ENCODE data around the gene TLE5.

Gene TLE5

DNA sequence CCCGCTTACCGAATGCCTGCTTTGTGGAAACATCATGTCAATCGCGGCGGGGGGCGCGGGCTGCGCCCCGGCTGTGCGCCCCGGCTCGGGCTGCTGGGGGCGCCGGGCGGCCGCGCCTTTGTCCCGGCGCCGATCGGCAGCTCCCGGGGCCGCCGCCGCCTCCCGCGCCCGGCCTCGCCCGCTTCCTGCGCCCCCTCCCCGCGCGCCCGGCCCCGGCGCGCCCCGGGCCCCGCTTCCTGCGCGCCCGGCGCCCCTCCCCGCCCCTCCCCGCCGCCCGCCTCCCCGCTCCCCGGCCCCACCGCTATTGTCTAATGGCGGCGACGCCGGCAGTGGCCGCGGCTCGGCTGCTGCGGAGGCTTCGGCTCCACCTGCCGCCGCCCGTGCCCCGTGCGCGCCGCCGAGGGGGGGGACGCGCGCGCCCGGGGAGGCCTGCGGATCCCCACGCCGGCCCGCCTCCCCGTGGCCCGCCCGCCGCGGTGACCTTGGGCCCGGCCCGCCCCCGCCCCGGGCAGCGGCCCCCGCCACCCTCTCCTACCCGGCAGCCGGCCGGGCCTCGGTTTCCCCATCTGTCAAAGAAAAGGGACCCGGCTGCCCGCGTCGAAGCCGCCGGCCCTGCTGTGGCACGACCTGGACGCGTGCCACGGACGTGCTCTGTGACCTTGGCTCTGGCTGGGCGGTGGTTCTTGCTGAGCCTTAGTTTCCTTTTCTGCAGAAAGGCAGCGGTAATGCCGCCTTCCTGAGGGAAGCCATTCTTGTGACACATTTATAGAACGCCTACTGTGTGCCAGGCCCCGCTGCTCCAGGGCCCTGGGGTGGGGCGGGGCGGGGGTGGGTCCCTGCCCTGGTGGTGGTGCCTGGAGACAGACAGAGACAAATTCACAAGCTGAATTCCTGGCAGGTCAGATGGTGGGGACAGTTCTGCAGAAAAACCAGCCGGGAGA, at the start of gene TLE5:
TLE5 (minus strand) TSS at position 331 of the 941 bp plus-strand sequence; CDS start at position 36, 295 bp downstream.
- DNase-seq, result peak; percentile 38

GRCh38 chr19:3111586-3112247, 49.4 kb upstream of the TLE5 start:
- DNase-seq, result no peak

DNA sequence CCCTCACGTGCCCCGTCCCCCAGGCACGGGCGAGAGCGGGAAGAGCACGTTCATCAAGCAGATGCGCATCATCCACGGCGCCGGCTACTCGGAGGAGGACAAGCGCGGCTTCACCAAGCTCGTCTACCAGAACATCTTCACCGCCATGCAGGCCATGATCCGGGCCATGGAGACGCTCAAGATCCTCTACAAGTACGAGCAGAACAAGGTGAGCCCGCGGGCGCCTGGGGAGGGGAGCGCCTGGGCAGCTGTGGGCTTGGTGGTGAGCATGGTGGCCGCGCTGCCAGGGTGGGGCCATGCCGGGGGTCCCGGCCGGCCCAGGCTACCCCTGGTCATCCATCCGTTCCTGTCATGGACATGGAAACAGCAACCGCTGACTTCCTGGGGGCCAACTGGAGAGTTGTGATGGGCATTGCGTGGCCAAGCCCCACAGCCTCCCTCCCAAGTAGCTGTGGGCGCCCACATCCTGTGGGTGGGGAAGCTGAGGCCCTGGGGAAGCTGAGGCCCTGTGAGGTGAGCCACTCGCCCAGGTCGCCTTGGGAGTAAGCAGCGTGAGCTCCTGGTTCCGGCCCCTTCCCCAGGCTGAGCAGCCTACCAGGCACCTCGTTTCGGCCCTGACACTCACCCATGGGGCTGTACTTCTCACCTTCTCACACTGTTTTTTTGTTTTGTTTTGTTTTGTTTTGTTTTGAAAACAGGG, 48.0 kb upstream of the TLE5 start:
- DNase-seq, result no peak

GRCh38 chr19:3109491-3109890, 47.2 kb upstream of the TLE5 start:
- DNase-seq, result no peak

DNA sequence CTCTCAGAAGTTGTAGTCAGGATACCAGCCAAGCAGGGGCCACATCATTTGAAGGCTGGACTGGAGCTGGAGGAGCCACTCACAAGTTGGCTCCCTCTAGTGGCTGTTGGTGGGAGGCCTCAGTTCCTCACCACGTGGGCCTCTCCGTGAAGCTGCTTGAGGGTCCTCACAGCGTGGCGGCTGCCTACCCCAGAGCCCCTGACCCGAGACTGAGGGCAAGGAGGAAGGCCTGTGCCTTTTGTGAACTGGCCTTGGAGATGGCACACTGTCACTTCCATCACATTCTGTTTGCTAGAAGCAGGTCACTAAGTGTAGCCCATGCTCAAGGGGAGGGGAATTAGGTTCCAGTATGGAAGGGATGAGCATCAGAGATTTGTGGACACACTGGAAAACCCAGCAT, 46.5 kb upstream of the TLE5 start:
- peak; percentile 83 for DNase-seq

DNA sequence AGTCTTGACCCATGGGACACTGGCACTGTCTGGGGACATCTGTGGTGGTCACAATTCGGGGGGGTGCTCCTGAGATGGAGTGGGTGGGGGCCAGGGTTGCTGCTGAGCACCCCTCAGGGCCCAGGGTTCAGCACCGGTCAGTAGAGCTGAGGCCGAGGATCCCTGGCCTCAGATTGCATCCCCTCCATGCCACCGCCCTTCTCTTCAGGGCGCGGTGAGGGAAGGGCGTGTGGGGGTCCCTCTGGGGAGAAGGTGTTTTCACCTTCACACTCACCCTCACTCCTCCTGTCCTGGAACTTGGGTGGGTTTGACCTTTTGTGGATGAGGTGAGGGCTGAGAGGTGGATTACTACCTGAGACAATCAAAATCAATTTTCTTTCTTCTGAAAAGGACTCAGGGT, 45.4 kb upstream of the TLE5 start:
- DNase-seq, result no peak

DNA sequence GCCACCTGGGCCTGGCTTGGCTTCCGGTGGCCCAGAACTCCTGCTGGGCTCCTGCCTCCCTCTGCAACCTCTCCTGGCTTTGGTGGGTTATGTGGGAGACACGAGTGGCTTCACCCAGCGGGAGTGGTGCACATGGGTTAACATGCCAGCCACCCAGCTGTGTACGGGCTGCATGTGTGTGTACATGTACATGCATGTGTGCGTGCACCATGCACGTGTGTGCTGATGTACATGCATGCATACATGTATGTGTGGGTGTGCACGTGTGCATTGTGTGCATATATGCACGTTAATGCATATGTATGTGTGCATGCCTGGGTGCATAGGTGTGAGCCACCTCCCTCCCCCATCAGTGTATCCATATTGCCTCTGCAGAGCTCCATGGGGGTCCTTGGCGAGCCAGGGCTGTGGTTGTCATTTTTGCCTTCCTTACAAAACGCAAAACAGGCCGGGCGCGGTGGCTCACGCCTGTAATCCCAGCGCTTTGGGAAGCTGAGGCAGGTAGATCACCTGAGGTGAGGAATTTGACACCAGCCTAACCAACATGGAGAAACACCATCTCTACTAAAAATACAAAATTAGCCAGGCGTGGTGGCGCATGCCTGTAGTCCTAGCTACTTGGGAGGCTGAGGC, 44.3 kb upstream of the TLE5 start:
- DNase-seq, result no peak

DNA sequence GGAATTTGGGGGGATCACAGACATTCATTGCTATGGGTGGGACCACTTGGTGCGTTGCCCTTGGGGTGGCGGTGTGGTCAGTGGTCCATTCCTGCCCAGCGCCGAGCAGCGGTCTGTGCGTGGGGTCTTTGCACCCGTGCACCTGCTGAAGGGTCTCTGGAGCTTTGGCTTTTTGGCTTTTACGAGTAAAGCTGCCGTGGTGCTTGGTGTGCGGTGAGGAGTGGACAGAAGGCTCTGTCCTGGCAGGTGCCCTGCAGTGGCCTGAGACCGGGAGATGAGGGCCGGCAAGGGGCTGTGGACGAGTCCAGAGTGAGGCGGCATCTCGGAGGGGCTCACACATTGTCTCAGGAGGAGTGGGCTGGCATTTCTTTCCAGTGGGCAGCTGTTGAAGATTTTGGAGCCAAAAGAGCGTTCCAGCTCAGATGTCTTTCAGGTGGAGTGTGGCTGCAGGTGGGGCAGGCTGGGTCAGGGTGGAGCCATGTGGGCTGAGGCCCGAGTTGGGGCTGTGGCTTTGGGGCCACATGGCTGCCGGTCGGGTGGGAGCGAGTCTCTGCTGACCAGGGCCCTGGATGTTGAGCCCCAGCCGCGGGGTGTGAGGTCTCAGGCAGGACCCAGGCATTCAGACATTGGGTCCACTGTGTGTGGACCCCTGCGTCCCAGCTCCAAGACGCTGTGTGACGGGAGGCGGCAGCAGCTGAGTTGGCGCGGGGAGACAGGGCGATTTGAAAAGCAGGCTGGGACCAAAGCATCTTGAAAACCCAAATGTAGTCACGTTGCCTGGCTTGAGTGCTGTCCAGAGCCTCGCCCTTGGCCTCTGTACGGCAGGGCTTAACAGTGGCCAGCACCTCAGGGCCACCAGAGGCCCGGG, 43.6 kb upstream of the TLE5 start:
- DNase-seq, result no peak

DNA sequence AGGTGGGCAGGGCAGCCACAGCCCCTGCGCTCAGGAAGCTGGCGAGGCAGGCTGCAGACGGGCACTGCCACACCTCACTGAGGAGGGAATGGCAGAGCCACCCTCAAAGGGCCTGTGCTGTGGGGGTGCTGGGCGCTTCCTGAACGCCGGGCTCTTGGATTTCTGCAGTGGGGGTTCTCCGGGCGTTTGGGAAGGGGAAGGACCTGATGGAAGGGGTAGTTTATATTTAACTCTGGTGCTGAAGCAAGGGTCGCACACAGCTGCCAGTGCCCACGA, 42.4 kb upstream of the TLE5 start:
- DNase-seq, result no peak

- DNase-seq, result no peak
Observed at GRCh38 chr19:3102239-3103140, 40.2 kb upstream of the TLE5 start.

DNA sequence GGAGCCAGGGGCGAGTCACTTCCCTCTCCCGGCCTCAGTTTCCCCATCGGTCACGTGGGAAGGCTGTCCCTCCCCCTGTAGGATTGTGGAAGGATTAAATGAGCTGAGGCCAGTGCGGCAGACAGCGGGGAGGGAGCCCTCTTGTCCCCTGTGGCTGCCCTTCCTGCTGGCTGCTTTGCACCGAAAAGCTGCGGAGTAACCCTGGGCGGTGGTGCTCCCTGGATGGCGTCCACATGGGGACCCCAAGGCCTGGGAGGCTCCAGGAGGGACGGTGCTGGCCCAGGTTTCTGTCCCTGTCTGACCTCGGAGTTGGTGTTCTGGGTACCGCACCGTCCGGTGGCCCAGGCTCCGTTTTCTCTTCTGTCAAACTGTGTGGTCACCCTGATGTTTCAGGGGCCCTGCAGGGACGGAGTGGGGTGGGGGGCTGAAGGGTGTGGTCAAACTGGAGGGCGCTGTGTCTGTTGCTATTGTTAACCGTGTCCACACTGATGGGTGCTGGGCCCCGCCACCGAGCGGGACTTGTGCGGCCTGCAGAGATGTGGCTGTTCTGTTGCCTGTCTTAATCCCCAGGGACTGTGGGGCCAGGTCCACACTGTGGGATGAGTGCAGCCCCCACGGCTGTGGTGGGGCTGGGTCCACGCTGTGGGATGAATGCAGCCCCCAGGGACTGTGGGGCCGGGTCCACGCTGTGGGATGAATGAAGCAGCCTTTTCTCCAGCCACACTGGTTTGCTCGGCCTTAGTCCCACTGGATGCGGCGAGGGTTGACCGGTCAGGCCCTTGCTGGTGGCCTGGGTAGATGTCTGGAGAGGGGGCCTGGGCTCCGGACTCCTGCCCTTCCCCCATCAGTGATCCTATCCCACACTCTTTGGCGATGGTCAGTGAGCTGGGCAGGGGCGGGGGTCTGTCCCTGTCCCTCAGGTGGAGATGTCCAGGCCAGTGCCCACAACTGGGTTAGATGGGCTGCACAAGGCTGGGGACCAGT, 38.7 kb upstream of the TLE5 start:
- DNase-seq, result no peak

- no peak for DNase-seq
Observed at GRCh38 chr19:3100331-3100730, 38.0 kb upstream of the TLE5 start.

GRCh38 chr19:3099347-3100145, 37.3 kb upstream of the TLE5 start:
- no peak for DNase-seq

DNA sequence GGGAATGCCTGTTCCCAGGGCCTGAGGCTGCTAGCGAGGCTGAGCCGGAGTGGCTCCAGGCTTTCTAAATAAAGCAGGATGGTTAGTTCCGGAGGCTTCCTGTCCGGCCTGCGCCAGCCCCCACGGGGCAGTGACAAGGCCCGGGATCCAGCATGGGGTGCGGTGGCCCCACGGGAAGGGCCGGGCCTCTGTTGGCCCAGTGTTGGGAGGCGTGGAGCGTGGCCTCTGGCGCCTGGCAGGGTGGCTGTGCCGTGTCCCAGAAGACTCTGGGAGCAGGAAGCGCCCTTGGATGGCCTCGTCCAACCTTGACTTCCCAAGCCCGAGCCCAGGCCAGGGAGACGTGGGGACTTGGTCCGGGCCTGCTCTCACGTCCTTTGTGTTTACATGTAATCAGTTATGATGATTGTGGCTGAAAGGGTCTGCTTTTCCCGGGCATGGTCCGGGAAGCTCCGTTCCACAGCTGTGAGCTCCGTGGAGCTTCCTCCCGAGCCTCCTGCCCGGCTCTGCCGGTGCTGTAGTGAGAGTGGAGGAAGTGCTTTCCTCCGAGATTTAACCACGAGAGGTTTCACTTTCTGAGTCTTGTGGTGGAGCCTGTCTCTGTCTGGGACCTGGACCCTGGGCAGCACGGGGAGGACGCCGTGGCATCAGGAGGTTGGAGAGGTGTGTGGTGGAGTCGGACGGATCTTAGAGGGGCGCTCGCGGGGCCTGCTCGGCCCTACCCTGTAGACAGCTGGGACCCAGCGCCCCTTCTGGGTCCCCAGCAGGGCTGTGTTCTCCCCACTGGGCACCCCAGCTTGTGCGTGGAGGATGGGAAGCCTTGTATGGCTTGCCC, 36.4 kb upstream of the TLE5 start:
- DNase-seq, result no peak

DNA sequence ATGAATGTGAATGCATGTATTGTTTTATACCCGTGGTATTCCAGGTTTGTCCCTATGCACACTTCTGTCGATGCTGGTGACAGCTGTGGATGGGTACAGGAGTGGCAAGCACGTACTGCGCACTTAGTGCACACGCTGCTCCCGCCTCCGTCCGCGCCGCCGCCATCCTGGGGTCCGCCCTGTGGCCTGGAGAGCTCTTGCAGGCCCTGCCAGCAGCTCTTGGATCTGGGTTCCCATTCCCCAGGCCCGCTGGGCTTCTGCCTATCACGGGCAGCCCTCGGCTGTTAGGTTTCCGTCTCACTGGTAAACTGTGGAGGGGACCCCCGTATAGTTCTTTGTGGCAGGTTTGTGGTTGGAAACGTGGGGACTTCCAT, 35.8 kb upstream of the TLE5 start:
- DNase-seq, result no peak

- no peak for DNase-seq
Observed at GRCh38 chr19:3097442-3097871, 35.2 kb upstream of the TLE5 start.

DNA sequence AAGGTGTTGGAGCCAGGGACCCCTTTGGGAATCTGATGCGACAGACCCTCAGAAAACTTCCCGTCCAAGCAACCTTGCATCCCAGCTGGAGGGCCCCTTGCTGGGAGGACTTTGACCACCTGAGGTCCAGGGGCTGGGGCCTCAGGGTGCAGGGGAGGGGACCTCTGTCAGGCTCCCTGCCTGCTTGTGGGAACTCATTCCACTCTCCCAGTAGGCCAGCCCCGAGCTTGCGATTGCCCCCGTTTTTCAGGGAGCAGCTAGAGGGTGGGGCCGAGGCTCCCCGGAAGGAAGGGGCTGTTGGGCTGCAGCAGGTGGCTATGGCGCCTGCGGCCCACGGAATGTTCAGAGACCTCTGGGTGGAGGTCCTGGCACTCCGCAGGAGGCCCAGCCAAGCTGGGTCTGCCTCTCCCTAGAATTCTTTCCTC, 34.6 kb upstream of the TLE5 start:
- no peak for DNase-seq

- DNase-seq, result no peak
Observed at GRCh38 chr19:3096267-3096901, 34.1 kb upstream of the TLE5 start.

All from NCI-H82 (cell line).